ENCODE data around the gene ZBTB44.

ZBTB44 gene

GRCh38 chr11:130278151-130278550 is 36.6 kb downstream of the ZBTB44 start:
- H3K27me3 ChIP-seq (ENCODE audit: insufficient read depth, low read length): no peaks in the 10 kb centered on the region
- TF ChIP-seq EZH2 (IDR thresholded peaks at IDR 0.05; ENCODE audit: borderline replicate concordance, low read length): no peak
- TF ChIP-seq, protein P1, sequence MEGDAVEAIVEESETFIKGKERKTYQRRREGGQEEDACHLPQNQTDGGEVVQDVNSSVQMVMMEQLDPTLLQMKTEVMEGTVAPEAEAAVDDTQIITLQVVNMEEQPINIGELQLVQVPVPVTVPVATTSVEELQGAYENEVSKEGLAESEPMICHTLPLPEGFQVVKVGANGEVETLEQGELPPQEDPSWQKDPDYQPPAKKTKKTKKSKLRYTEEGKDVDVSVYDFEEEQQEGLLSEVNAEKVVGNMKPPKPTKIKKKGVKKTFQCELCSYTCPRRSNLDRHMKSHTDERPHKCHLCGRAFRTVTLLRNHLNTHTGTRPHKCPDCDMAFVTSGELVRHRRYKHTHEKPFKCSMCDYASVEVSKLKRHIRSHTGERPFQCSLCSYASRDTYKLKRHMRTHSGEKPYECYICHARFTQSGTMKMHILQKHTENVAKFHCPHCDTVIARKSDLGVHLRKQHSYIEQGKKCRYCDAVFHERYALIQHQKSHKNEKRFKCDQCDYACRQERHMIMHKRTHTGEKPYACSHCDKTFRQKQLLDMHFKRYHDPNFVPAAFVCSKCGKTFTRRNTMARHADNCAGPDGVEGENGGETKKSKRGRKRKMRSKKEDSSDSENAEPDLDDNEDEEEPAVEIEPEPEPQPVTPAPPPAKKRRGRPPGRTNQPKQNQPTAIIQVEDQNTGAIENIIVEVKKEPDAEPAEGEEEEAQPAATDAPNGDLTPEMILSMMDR (IDR thresholded peaks at IDR 0.05; ENCODE audit: low read length): no peak
- H3K9ac ChIP-seq (ENCODE audit: low read length): no peak overlapping the region
- no peaks in the 10 kb centered on the region for H3K9me3 ChIP-seq (ENCODE audit: low read length)
- no peak overlapping the region for H3K4me2 ChIP-seq (ENCODE audit: low read length)
- no peaks in the 10 kb centered on the region for H3K9me2 ChIP-seq (ENCODE audit: low read depth, low read length)
- H3K27ac ChIP-seq (ENCODE audit: low read depth, low read length, poor library complexity, severe bottlenecking): no peak overlapping the region
- H3K4me3 ChIP-seq (ENCODE audit: low read depth, low read length, poor library complexity, severe bottlenecking): no peak overlapping the region
- H3K36me3 ChIP-seq (ENCODE audit: insufficient read depth, low read length): peaks cover 8% of the 10 kb centered on the region; the same call in 1 of the 2 replicates
- H3K79me2 ChIP-seq (ENCODE audit: insufficient read depth, low read length): peaks cover 22% of the 10 kb centered on the region
- H3K4me1 ChIP-seq (ENCODE audit: insufficient read depth, low read length, severe bottlenecking): no peaks in the 10 kb centered on the region
- H4K20me1 ChIP-seq (ENCODE audit: insufficient read depth, low read length): no peaks in the 10 kb centered on the region
- no peaks in the 10 kb centered on the region for H3F3A ChIP-seq (ENCODE audit: insufficient read depth, low read length)
- H2AFZ ChIP-seq (ENCODE audit: low read length): no peak overlapping the region

DNA sequence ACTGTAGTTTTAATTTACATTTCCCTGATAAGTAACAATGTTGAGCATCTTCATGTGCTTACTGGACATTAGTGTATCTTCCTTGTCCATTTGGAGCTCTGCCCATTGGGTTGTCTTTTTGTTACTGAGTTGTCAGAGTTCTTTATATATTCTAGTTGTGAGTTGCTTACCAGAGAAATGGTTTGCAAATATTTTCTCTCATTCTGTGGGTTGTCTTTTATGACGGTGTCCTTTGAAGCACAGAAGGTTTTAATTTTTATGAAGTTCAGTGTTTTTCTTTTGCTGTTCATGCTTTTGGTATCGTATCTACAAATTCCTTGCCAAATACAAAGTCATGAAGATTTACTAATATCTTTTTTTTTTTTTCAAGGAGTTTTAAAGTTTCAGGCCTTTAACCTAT is 42.4 kb downstream of the ZBTB44 start:
- Histone ChIP-seq H3K36me3 (ENCODE audit: insufficient read depth, low read length) (no peaks in the 10 kb centered on the region), H3K27me3 (ENCODE audit: insufficient read depth, low read length) (no peaks in the 10 kb centered on the region), H3K27ac (ENCODE audit: low read depth, low read length, poor library complexity, severe bottlenecking) (no peak overlapping the region), H3K9ac (ENCODE audit: low read length) (no peak overlapping the region), H3K4me2 (ENCODE audit: low read length) (no peak overlapping the region), H3K4me3 (ENCODE audit: low read depth, low read length, poor library complexity, severe bottlenecking) (no peak overlapping the region), H3F3A (ENCODE audit: insufficient read depth, low read length) (no peaks in the 10 kb centered on the region; the same call in 1 of the 2 replicates), H3K4me1 (ENCODE audit: insufficient read depth, low read length, severe bottlenecking) (peaks cover 22% of the 10 kb centered on the region), H4K20me1 (ENCODE audit: insufficient read depth, low read length) (no peaks in the 10 kb centered on the region), H3K79me2 (ENCODE audit: insufficient read depth, low read length) (no peaks in the 10 kb centered on the region), H3K9me3 (ENCODE audit: low read length) (no peaks in the 10 kb centered on the region), H2AFZ (ENCODE audit: low read length) (no peak overlapping the region), H3K9me2 (ENCODE audit: low read depth, low read length) (no peaks in the 10 kb centered on the region)
- TF ChIP-seq, protein P1 (IDR thresholded peaks at IDR 0.05; ENCODE audit: low read length): no peak
- TF ChIP-seq EZH2 (IDR thresholded peaks at IDR 0.05; ENCODE audit: borderline replicate concordance, low read length): no peak

DNA sequence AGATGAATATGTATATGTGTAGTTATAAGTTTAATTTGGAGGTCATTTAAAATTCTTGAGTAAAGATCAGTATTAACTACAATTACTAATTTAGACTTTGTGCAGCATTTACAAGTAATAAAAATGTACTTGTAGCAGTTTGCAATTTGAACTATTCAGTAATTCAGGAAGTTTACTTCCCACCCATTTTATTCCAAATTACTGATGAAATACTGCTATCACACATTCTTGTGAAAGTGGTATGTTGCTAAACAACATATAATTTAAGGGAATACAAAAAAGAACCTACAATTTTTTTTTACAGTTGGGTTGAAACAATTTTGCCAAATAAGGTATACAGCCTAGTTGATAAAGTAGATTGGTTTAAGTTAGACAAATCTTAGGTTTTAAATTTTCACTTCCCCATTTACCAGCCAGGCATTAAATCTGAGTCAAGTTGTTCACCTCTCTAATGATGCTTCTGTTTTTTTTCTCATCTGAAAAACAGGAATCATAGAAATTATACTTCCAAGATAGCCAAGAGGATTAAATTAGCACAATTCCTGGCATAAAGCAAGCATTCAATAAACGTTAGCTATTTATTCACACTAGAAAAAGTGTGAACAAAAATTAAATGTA is 45.3 kb downstream of the ZBTB44 start:
- Histone ChIP-seq H3K27ac (ENCODE audit: low read depth, low read length, poor library complexity, severe bottlenecking) (peak overlapping the region; percentile 40), H3K79me2 (ENCODE audit: insufficient read depth, low read length) (no peaks in the 10 kb centered on the region), H4K20me1 (ENCODE audit: insufficient read depth, low read length) (no peaks in the 10 kb centered on the region), H3F3A (ENCODE audit: insufficient read depth, low read length) (no peaks in the 10 kb centered on the region; the same call in 1 of the 2 replicates), H3K4me3 (ENCODE audit: low read depth, low read length, poor library complexity, severe bottlenecking) (no peak overlapping the region), H3K9ac (ENCODE audit: low read length) (no peak overlapping the region), H3K4me1 (ENCODE audit: insufficient read depth, low read length, severe bottlenecking) (peaks cover 22% of the 10 kb centered on the region), H3K9me2 (ENCODE audit: low read depth, low read length) (no peaks in the 10 kb centered on the region), H3K9me3 (ENCODE audit: low read length) (no peaks in the 10 kb centered on the region), H3K4me2 (ENCODE audit: low read length) (peak overlapping the region; percentile 29; the same call in 1 of the 2 replicates), H3K36me3 (ENCODE audit: insufficient read depth, low read length) (peaks cover 14% of the 10 kb centered on the region; the same call in 1 of the 2 replicates), H2AFZ (ENCODE audit: low read length) (no peak overlapping the region), H3K27me3 (ENCODE audit: insufficient read depth, low read length) (no peaks in the 10 kb centered on the region)
- no peak for TF ChIP-seq EZH2 (IDR thresholded peaks at IDR 0.05; ENCODE audit: borderline replicate concordance, low read length)
- TF ChIP-seq, protein P1 (IDR thresholded peaks at IDR 0.05; ENCODE audit: low read length): no peak
